ENCODE data around the gene SPG11. TPM values are rescaled to one million over a fixed set of nuclear protein-coding genes. Genes with fewer than 3 reads are reported as not detected.
"Not testable (repeated sequence)": the region's sequence is repeated elsewhere in the genome, so short reads cannot be mapped to it uniquely, and the experiment has no call there.

Gene SPG11
- total RNA-seq, 1 donor from 2014 or later = 37.5 TPM

DNA sequence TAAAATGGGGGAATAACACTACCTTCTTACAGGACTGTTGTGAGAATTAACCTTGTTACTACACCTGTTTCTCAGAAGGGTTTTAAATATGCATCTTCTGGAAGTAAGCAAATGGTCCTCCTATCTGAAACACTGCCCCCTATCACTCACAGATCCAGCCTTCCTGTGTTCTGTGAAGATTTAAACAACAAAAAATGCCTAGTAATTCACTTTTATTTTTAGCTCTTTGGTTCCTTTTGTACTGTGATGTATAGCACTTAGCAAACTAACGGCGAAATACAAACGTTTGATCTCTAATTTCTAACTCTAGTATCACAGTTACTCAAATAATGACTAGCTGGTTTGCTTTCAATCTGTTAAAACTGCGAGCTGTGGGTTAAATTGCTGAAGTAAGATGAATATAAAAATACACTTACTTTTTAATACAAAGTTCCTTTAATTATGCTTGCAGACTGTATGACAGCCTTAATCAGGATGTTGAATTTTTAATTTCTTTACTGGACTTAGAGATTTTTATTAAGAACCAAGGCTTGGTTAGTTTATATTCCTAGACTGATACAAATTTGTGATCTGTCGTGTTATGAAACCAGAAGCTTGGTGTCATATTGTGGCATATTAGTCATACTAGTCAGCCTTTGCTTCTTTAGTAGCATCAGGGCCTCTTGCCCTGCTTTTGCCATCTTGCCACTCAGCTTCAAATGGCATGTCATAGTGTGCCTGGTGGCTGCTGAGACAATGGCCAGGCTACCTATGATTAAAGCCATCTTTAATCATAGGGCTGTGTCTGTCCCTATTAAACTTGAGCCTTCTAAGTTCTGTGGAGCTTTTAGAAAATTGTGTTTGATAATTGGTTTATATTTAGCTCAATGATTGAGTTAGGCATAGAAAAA, 117.3 kb downstream of the SPG11 start:
- TF ChIP-seq, protein P1, sequence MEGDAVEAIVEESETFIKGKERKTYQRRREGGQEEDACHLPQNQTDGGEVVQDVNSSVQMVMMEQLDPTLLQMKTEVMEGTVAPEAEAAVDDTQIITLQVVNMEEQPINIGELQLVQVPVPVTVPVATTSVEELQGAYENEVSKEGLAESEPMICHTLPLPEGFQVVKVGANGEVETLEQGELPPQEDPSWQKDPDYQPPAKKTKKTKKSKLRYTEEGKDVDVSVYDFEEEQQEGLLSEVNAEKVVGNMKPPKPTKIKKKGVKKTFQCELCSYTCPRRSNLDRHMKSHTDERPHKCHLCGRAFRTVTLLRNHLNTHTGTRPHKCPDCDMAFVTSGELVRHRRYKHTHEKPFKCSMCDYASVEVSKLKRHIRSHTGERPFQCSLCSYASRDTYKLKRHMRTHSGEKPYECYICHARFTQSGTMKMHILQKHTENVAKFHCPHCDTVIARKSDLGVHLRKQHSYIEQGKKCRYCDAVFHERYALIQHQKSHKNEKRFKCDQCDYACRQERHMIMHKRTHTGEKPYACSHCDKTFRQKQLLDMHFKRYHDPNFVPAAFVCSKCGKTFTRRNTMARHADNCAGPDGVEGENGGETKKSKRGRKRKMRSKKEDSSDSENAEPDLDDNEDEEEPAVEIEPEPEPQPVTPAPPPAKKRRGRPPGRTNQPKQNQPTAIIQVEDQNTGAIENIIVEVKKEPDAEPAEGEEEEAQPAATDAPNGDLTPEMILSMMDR (conservative IDR thresholded peaks at IDR 0.05; ENCODE audit: low read depth, low read length) = peak; percentile 56
- DNase-seq (ENCODE audit: low read depth) = no peak
- H3K4me3 ChIP-seq (ENCODE audit: low read depth, low read length) = no peak overlapping the region

DNA sequence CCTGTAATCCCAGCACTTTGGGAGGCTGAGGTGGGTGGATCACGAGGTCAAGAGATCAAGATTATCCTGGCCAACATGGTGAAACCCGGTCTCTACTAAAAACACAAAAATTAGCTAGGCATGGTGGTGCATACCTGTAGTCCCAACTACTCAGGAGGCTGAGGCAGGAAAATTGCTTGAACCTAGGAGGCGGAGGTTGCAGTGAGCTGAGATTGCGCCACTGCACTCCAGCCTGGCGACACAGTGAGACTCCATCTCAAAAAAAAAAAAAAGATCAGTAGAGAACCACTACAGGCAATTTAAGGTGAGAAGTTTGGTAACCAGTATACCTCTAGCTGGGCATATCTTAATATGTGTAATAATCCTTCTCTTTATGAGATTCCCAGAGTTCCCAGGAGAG, 118.7 kb downstream of the SPG11 start:
- DNase-seq (ENCODE audit: low read depth); H3K4me3 ChIP-seq (ENCODE audit: low read depth, low read length): not testable (repeated sequence)

DNA sequence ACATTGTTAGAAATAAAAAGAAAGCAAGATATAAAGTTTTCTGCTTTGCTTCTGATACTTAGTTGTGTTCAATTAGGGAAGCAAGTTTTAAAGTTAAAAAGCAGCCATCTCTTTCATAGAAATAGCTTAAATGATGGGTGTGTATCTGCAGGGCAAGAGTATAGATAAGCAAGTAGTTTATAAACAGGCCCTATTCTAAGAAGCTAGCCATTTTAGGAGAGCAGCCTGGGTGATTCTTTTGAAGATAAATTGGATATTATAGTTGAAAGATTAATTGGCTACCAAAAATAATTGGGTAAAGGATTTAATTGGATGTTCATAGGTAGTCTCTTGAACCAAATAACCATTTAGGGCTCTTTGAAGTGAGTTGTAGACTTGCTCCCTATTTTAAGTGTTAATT, 120.9 kb downstream of the SPG11 start:
- TF ChIP-seq, protein P1 (conservative IDR thresholded peaks at IDR 0.05; ENCODE audit: low read depth, low read length) = no peak
- H3K4me3 ChIP-seq (ENCODE audit: low read depth, low read length) = no peak overlapping the region
- DNase-seq (ENCODE audit: low read depth) = no peak

DNA sequence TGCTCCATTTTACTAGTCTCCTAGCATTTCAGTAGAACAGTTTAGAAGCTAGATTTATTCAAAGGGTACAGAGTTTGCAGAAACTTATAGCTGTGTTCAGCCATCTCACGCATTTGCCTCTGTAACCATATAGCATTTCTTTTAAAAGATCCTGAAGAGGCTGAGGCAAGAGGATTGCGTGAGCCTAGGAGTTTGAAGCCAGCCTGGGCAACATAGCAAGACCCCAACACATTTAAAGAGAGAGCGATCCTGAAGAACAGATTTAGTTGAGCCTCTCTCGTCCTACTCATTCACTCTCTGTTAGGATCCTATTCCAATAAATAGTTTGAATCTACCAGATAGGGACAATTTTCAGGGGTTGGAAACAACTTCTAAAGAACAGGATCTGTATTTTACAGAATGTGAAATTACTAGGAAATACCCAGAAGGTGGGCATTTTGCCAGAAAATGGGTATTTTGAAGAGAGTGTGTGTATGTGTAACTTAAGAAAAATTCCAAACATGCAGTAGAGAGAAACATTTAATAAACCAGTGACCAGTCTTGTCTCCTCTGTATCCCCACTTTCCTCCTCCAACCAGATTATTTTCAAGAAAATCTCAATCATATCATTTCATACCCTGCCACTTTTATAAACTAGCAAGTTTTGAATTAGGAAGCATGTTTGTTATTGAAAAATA, 122.0 kb downstream of the SPG11 start:
- DNase-seq (ENCODE audit: low read depth) = peak; percentile 63
- TF ChIP-seq, protein P1 (conservative IDR thresholded peaks at IDR 0.05; ENCODE audit: low read depth, low read length) = no peak

DNA sequence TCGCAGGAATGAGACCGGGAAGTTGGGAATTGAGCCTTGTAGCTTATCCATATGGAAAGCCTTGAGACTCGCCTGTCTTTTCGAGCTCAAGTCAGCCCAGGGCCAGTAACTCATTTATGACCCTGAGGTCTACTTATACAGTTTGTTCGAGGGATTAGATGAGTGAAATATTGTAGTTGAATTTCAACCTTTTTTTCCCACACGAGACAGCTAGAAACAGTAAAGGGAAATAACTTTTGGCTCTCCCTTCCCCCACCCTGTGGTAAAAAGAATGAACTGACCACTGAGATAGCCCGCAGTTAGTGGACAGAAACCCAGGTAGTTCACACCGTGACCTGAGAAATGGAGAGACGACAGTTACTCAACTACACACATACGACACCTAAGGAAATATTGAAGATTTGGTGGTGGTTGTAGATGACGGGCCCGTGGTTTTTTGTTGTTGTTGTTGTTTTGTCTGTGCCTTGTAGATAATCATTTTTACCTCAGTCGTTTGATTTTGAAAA, 125.7 kb downstream of the SPG11 start:
- no peak for DNase-seq (ENCODE audit: low read depth)
- TF ChIP-seq, protein P1 (conservative IDR thresholded peaks at IDR 0.05; ENCODE audit: low read depth, low read length) = no peak
- peak overlapping the region; percentile 82 for H3K4me3 ChIP-seq (ENCODE audit: low read depth, low read length)

More for the DNA sequence above, 122.0 kb downstream of the SPG11 start:
- no peak overlapping the region for H3K4me3 ChIP-seq (ENCODE audit: low read depth, low read length)

DNA sequence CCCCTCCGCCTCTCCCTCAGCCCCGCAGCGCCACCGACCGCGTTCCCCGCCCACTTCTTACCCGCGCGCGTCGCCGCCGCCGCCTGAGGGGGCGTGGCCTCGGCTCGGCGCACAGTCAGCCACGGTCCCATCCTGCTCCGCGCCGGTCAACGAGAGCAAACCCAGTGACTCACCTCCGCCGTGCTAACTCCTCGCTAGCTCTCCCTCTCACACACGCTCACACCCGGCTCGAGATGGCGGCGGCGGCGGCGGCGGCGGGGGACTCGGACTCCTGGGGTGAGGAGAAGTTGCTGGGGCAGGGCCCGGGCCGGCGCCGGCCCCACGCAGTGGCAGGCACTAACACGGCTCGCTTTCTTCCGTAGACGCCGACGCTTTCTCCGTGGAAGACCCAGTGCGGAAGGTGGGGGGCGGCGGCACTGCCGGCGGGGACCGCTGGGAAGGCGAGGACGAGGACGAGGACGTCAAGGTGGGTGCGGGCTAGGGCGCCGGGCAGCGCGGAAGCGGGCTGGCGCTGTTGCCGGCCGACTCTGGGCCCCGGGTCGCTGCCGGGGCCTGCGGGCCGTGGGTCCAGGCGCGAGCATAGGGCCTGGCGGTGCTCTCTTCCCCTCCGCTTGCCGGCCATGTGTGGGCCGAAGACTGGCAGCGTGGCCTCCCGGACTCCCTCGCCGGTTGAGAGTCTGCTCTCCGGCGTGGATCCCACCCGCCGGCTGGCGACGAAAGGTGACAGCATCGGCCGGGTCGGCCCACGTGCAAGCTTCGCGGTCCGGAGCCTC, 126.3 kb downstream of the SPG11 start, which contains the start of gene EIF3J:
EIF3J (plus strand) TSS at position 186 of the 773 bp plus-strand sequence; CDS start at position 234, 48 bp downstream.
- TF ChIP-seq, protein P1 (conservative IDR thresholded peaks at IDR 0.05; ENCODE audit: low read depth, low read length) = no peak
- peak; percentile 54 for DNase-seq (ENCODE audit: low read depth)
- peak within 1 kb of the TSS; percentile 82 for H3K4me3 ChIP-seq (ENCODE audit: low read depth, low read length)

Data from epithelial cell of proximal tubule (primary cell).